Measurements from ENCODE around the gene L2HGDH.

L2HGDH gene

GRCh38 chr14:50247245-50247644, 64.8 kb downstream of the L2HGDH start:
- DNase-seq: no peak
- Mint-ChIP-seq H3K36me3 (peaks cover 9% of the 10 kb centered on the region), H3K9me3 (no peaks in the 10 kb centered on the region), H3K27me3 (no peaks in the 10 kb centered on the region), H3K4me1 (no peaks in the 10 kb centered on the region), H3K27ac (no peak overlapping the region), H3K4me3 (no peak overlapping the region)
- CTCF ChIA-PET: no interaction called here

- Mint-ChIP-seq H3K9me3 (no peaks in the 10 kb centered on the region), H3K4me1 (no peaks in the 10 kb centered on the region), H3K27ac (no peak overlapping the region), H3K36me3 (peaks cover 6% of the 10 kb centered on the region), H3K27me3 (no peaks in the 10 kb centered on the region), H3K4me3 (no peak overlapping the region)
- CTCF ChIA-PET: no interaction called here
- no peak for DNase-seq
These were observed 69.3 kb downstream of the L2HGDH start for GRCh38 chr14:50242566-50243310.

DNA sequence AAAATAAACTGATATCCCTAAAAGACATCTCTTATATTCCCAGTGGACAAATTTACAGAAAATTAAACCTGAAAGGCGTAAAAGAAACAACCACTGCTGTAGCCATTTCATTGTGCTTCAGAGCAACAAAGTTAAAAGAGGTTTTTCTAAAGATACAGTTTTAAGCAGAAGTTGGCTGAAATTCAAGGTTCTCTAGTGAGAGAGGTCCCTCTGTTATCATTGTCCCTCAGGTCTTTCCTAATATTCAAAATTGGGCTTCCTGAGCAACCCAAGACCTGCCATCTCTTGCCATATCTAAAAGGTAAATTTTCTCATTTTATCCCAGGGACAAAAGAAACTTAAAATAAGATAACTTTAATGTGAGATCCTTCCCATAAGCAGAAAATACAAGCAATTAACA, 69.9 kb downstream of the L2HGDH start:
- Mint-ChIP-seq H3K27me3 (no peaks in the 10 kb centered on the region), H3K4me3 (no peak overlapping the region), H3K27ac (no peak overlapping the region), H3K36me3 (peaks cover 6% of the 10 kb centered on the region), H3K4me1 (no peaks in the 10 kb centered on the region), H3K9me3 (no peaks in the 10 kb centered on the region)
- DNase-seq: no peak
- CTCF ChIA-PET: no interaction called here

DNA sequence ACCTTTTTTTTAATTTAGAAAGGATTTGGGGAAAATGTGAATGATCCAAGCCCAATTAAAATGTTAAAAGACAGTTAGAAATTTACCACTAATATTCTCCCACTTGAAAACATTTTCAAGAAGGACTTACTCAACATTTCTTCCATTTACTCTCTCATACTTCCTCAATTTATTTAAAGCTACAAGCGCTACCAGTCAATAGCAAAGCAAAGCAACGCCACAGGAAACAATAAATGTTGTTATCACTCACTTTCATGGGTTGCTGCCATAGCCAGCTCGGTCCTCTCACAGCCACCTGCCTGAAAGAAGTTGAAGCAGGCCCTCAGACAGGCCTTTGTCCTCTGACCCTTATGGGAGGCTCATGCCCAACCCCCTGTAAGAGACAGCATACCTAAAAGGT, 74.6 kb downstream of the L2HGDH start:
- Mint-ChIP-seq H3K4me1 (peaks cover 15% of the 10 kb centered on the region), H3K27me3 (peaks cover 5% of the 10 kb centered on the region), H3K4me3 (no peak overlapping the region), H3K9me3 (peaks cover 10% of the 10 kb centered on the region), H3K36me3 (peaks cover 4% of the 10 kb centered on the region), H3K27ac (no peak overlapping the region)
- CTCF ChIA-PET: no interaction called here
- DNase-seq: no peak

GRCh38 chr14:50233951-50234250, 78.1 kb downstream of the L2HGDH start:
- no peak overlapping the region for H3K4me3 Mint-ChIP-seq
- peak overlapping the region; percentile 0 for H3K27ac Mint-ChIP-seq
- CTCF ChIA-PET: no interaction called here
- peaks cover 11% of the 10 kb centered on the region for H3K36me3 Mint-ChIP-seq
- no peak for DNase-seq
- peaks cover 10% of the 10 kb centered on the region for H3K9me3 Mint-ChIP-seq
- H3K27me3 Mint-ChIP-seq: peaks cover 5% of the 10 kb centered on the region
- H3K4me1 Mint-ChIP-seq: peaks cover 32% of the 10 kb centered on the region

- CTCF ChIA-PET: no interaction called here
- Mint-ChIP-seq H3K27me3 (peaks cover 5% of the 10 kb centered on the region), H3K4me3 (peak overlapping the region; percentile 21), H3K36me3 (peaks cover 16% of the 10 kb centered on the region), H3K4me1 (peaks cover 36% of the 10 kb centered on the region), H3K27ac (peak overlapping the region; percentile 69), H3K9me3 (peaks cover 10% of the 10 kb centered on the region)
- peak; percentile 33 for DNase-seq
These were observed 78.7 kb downstream of the L2HGDH start for GRCh38 chr14:50233166-50233950.

GRCh38 chr14:50232276-50232642, 79.8 kb downstream of the L2HGDH start:
- CTCF ChIA-PET: interaction anchor here (1.0 kb wide), 1 partner anchor 352 kb away, joined by 3 read pairs; no protein-coding TSS in a partner anchor

DNA sequence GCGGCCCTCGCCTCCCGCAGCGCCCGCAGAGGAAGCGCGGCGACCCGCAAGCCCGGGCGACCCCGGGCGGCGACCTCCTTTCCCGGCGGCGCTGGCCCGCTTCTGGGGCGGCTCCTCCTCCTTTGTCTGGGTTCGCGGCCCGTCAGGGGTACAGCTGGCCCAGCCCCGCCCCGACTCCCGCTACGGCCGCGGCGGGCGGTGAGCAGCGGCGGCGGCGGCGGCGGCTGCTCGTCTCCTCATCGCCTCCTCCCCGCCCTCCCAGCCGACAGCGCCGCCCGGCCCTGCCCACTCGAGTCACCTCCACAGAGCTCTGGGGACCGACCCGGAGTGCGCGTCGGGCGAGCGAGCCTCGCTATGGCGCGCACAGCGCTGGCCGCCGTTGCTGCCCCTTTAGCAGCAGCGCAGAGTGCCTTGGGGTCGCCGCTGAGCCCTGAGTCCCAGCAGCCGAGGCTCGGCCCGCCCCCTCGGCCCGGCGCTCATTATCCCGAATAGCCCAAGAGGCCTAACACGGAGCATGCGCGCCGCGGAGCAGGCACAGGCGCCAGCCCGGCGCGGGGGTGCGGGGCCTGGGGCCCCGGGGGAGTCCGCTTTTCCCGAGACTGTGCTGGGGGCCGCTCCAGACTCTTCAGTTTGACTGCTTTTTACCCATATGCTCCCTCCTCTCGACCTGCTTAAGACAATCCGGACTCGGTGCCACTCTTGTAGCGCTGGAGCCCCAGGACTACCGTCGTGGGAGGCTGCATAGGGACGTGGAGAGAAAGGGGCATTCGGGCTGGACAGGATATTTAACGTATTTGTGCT, 80.4 kb downstream of the L2HGDH start, which contains the start of gene SOS2:
Gene SOS2, minus strand, starts transcription at position 104 of the 801 bp plus-strand sequence. CDS start 295 bp downstream, outside the sequence.
- Mint-ChIP-seq H3K4me1 (peaks cover 40% of the 10 kb centered on the region), H3K4me3 (peak within 1 kb of the TSS; percentile 75)

More at GRCh38 chr14:50232276-50232642, 79.8 kb downstream of the L2HGDH start:
- Mint-ChIP-seq H3K4me3 (peak overlapping the region; percentile 75), H3K27me3 (peaks cover 5% of the 10 kb centered on the region), H3K36me3 (peaks cover 17% of the 10 kb centered on the region), H3K4me1 (peaks cover 38% of the 10 kb centered on the region), H3K9me3 (peaks cover 10% of the 10 kb centered on the region), H3K27ac (peak overlapping the region; percentile 87)
- DNase-seq: no peak

DNA sequence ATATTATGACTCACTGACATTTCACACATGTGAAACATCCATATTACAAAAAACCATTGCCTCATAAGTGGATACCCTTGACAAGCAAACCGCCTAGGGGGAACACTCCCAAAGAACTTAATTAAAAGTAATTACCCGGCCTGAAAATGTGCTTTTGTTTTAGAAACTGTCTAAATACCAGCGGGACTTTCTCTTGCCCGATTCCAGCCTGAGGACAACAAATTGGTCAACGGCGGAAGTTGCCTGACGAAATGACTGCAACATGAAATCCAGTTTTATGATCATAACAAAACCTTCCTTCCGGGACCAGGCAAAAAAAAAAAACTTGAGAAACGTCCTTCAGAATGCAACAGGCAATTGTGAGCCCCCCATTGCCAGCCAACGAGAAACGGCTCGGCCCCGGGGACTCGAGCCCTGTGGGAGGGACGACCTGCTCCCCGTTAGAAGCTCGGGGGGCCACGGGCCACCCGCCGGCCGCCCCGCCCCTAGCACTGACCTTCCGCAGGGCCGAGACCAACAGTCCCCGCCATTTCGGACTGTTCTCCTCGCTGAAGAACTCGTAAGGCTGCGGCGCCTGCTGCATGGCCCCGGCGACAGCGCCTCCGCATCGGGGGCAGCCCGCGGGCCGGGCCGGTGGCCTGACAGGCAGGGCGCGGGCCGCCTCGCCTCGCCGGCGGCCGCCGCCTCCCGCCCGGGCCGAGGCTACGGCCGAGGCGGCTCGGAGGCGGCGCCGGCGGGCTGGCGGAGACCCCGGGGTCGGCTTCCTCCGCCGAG, 81.1 kb downstream of the L2HGDH start:
- CTCF ChIA-PET: no interaction called here
- H3K9me3 Mint-ChIP-seq: peaks cover 10% of the 10 kb centered on the region
- peak; percentile 56 for DNase-seq
- H3K27ac Mint-ChIP-seq: peak overlapping the region; percentile 90
- peak overlapping the region; percentile 73 for H3K4me3 Mint-ChIP-seq
- H3K4me1 Mint-ChIP-seq: peaks cover 48% of the 10 kb centered on the region
- peaks cover 18% of the 10 kb centered on the region for H3K36me3 Mint-ChIP-seq
- peaks cover 5% of the 10 kb centered on the region for H3K27me3 Mint-ChIP-seq

More for the DNA sequence above, 80.4 kb downstream of the L2HGDH start, which contains the start of gene SOS2:
- H3K27me3 Mint-ChIP-seq: peaks cover 5% of the 10 kb centered on the region
- peak; percentile 90 for DNase-seq
- peaks cover 18% of the 10 kb centered on the region for H3K36me3 Mint-ChIP-seq
- CTCF ChIA-PET: interaction anchor here (1.0 kb wide), 1 partner anchor 352 kb away, joined by 3 read pairs; no protein-coding TSS in a partner anchor
- H3K27ac Mint-ChIP-seq: peak within 1 kb of the TSS; percentile 90
- peaks cover 10% of the 10 kb centered on the region for H3K9me3 Mint-ChIP-seq

- peaks cover 15% of the 10 kb centered on the region for H3K36me3 Mint-ChIP-seq
- peaks cover 51% of the 10 kb centered on the region for H3K4me1 Mint-ChIP-seq
- CTCF ChIA-PET: no interaction called here
- peaks cover 5% of the 10 kb centered on the region for H3K9me3 Mint-ChIP-seq
- no peak for DNase-seq
- H3K27ac Mint-ChIP-seq: peak overlapping the region; percentile 90
- peak overlapping the region; percentile 73 for H3K4me3 Mint-ChIP-seq
- peaks cover 5% of the 10 kb centered on the region for H3K27me3 Mint-ChIP-seq
These were observed 81.7 kb downstream of the L2HGDH start for GRCh38 chr14:50230401-50230700.

- H3K27me3 Mint-ChIP-seq: peaks cover 5% of the 10 kb centered on the region
- no peak for DNase-seq
- peaks cover under 1% of the 10 kb centered on the region for H3K9me3 Mint-ChIP-seq
- CTCF ChIA-PET: no interaction called here
- peaks cover 50% of the 10 kb centered on the region for H3K4me1 Mint-ChIP-seq
- peak overlapping the region; percentile 61 for H3K27ac Mint-ChIP-seq
- H3K36me3 Mint-ChIP-seq: peaks cover 15% of the 10 kb centered on the region
- H3K4me3 Mint-ChIP-seq: peak overlapping the region; percentile 73
These were observed 82.3 kb downstream of the L2HGDH start for GRCh38 chr14:50229681-50230080.

DNA sequence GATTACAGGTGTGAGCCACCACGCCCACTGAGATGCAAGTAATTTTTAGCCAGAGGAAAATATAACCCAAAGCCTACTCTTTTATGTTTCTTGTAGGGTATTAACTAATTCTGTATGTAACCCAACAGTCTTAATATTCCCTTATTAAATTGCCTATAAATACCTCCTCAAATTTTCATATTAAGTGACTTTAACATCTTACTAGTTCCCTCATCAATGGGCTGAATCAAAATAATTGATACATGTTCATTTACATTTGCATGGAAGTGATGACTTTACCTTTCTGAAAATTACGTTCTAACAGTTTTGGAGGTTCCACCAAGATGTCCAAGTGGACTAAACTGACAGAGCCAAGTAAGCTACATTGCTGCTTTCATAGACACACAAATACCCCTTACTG, 83.7 kb downstream of the L2HGDH start:
- peaks cover 16% of the 10 kb centered on the region for H3K36me3 Mint-ChIP-seq
- no peaks in the 10 kb centered on the region for H3K27me3 Mint-ChIP-seq
- no peak overlapping the region for H3K4me3 Mint-ChIP-seq
- CTCF ChIA-PET: no interaction called here
- H3K27ac Mint-ChIP-seq: no peak overlapping the region
- peaks cover 48% of the 10 kb centered on the region for H3K4me1 Mint-ChIP-seq
- no peaks in the 10 kb centered on the region for H3K9me3 Mint-ChIP-seq
- DNase-seq: no peak

DNA sequence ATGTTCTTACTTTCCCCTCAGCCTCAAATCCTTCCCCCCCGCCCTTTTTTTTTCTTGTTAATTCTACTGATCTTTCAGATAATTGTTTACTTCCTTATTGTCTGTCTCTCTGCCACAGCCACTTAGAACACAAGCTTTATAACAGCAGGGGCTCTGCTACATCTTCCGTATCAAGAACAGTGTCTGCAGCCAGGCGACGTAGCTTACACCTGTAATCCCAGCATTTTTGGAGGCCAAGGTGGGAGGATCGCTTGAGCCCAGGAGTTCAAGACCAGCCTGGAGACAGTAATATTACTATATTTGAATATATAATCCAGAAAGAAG, 86.1 kb downstream of the L2HGDH start:
- CTCF ChIA-PET: no interaction called here
- H3K9me3 Mint-ChIP-seq: no peaks in the 10 kb centered on the region
- no peak overlapping the region for H3K4me3 Mint-ChIP-seq

More for the DNA sequence above, 86.1 kb downstream of the L2HGDH start:
- no peaks in the 10 kb centered on the region for H3K27me3 Mint-ChIP-seq
- H3K4me1 Mint-ChIP-seq: peaks cover 48% of the 10 kb centered on the region
- DNase-seq: no peak
- no peak overlapping the region for H3K27ac Mint-ChIP-seq
- H3K36me3 Mint-ChIP-seq: peaks cover 23% of the 10 kb centered on the region

Measured in activated naive CD4-positive, alpha-beta T cell treated with anti-CD3 and anti-CD28 coated beads, Interleukin-2, amount 10 ng/mL, durations not matched to agents 7 days and 5 days (primary cell).